Caki2 (cell line): ENCODE measurements around the gene RIC1. TPM values are rescaled to one million over a fixed set of nuclear protein-coding genes. Genes with fewer than 3 reads are reported as not detected.
"Not testable (repeated sequence)": the region's sequence is repeated elsewhere in the genome, so short reads cannot be mapped to it uniquely, and the experiment has no call there.

Experiments
- DNase-seq: peaks from one replicate; pipeline ENCODE4 v3.0.0-alpha.2; 2015; ENCODE audit warnings: low read depth
- in situ Hi-C: cut with HindIII; loops from 2 replicates; pipeline ENCODE4 v1.10.0; 2016; ENCODE audit warnings: low sequenced_read_pairs, low pct_unique_long_range_greater_than_20kb, mixed read lengths
- total RNA-seq: library from RNA; depleted of rRNA; stranded (reverse); fragments of >200 nt; shearing (Covaris generic); gene quantifications from 2 replicates; pipeline ENCODE4 v1.2.3, GENCODE V29; 2014; ENCODE audit warnings: low replicate concordance

Gene RIC1
- total RNA-seq, 1 experiment from 2014 or later = 7.4 TPM

GRCh38 chr9:5650356-5651105 is 21.6 kb downstream of the RIC1 start:
- DNase-seq = no peak
- in situ Hi-C loops = no loop called here

DNA sequence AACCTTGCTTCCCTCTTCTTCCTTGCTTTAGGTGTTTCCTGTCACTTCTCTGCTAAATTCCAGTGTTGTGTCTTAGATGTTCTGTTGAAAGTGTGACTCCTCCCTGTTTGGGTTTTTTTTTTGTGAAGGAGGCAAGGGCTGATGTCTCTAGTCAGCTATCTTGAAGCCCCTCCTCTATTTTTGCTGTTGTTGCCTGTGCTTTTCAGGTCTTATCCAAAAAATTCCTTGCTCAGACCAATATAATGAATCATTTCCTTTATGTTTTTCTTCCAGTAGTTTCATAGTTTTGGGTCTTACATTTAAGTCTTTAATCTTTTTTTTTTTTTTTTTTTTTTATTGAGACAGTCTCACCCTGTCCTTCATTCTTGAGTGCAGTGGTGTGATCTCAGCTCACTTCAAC is 22.3 kb downstream of the RIC1 start:
- in situ Hi-C loops = no loop called here
- no peak for DNase-seq

DNA sequence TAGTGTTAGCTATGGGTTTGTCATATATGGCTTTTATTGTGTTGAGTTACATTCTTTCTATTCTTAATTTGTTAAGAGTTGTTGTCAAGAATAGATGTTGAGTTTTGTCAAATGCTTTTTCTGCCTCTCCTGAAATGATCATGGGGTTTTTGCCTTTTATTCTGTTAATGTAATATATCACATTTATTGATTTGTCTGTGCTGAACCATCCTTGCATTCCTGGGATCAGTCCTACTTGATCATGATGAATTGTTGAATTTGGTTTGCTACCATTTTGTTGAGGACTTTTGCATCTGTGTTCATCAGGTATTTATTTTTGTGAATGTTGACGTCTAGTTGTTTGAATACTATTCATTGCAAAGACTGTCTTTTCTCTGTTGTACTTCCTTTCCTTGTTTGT is 23.9 kb downstream of the RIC1 start:
- in situ Hi-C loops = no loop called here
- DNase-seq = peak; percentile 6

- in situ Hi-C loops, DNase-seq: not testable (repeated sequence)
Observed at GRCh38 chr9:5662804-5663203, 33.9 kb downstream of the RIC1 start.

DNA sequence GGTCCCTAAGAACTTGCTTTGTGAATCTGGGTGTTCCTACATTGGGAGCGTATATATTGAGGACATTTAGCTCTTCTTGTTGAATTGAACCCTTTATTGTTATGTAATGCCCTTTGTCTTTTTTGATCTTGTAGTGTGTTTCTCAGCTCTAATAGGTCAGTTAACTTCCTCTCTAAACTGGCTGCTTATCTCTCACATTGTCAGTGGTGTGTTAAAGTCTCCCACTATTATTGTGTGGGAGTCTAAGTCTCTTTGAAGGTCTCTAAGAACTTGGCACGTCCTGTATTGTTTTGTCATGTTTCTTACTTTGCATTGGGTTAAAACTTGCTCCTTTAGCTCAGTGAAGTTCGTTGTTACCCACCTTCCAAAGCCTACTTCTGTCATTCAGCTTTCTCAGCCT is 36.2 kb downstream of the RIC1 start:
- DNase-seq = no peak
- in situ Hi-C loops = no loop called here

GRCh38 chr9:5667391-5667790 is 38.5 kb downstream of the RIC1 start:
- in situ Hi-C loops = no loop called here
- DNase-seq = no peak

DNA sequence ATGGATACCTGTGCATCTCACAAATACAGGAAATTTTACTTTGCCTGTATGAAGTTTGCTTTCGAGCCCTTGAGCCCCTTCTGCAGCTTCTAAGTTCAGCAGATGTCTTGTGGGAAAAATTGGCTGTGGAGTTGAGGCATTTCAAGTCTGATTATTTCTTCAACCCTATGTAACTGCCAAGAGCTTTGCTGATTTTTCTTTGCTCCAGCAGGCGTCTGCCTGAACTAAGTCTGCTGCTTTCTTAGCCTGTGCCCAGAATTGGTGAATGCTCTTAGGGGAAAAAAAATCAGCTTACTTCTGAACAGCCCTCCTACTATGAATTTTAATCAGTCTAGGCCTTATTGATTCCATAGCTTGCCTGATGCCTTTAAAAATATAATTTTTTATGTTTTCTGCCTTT is 41.2 kb downstream of the RIC1 start:
- in situ Hi-C loops = no loop called here

DNA sequence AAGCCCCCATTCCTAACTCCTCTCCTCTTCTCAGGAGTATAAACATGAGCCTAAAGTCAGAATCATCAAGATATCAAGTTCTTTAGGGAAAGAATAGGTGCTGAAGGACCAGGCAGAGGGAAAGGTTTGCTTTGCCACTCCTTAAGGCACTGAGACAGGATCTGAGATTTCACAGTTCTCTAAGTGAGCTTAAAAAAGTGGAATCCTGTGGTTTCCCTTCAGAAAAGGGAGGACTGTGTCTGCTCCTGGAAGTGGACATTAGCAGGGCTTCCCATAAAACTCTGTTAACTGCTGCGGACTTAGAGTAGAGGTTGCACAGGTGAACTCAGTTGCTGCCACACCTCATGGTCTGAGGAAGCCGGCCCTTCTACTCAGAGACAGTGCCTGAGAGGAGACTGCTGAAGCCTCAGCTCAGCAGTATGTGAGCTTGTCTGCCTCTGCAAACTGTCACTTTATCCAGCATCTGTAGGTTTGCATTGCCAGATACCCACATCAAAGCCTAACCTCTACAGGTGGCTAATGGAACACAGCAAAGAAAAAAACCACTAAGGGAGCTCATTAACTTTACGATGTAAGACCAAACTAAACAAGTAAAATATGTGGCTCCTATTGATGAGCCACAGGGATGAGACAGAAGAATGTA is 42.9 kb downstream of the RIC1 start:
- in situ Hi-C loops = no loop called here
- no peak for DNase-seq

More for the DNA sequence above, 41.2 kb downstream of the RIC1 start:
- DNase-seq = no peak

DNA sequence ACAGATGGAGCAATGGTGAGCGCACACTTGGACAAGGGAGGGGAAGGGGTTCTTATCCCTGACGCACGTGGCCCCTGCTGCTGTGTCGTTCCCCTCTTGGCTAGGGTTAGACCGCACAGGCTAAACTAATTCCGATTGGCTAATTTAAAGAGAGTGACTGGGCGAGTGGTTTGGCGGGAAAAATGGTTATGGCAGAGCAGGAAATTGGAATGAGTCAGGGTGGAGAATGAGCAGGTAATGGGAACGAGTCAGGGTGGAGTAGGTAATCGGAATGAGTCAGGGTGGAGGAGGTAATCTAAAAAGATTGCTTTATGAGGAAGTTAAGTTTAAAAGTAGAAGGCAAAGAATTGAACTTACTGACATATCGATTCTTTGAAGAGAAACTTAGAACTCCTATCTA is 46.1 kb downstream of the RIC1 start:
- DNase-seq, in situ Hi-C loops: not testable (repeated sequence)

- in situ Hi-C loops = not testable (repeated sequence)
- peak; percentile 58 for DNase-seq
Observed at GRCh38 chr9:5683591-5683990, 54.7 kb downstream of the RIC1 start.

DNA sequence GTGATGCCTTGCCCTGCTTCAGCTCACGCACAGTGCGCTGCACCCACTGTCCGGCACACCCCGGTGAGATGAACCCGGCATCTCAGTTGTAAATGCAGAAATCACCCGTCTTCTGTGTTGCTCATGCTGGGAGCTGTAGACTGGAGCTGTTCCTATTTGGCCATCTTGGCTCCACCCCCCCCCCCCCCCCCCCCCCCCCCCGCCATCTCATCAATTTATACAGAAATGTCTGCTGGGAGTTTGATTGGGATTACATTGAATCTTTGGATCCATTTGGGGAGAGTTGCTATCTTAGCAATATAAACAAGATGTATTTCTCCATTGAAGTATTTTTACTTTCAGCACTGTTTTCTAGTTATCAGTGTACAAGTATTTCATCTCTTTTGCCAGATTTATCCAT is 55.2 kb downstream of the RIC1 start:
- DNase-seq = no peak
- in situ Hi-C loops = no loop called here

DNA sequence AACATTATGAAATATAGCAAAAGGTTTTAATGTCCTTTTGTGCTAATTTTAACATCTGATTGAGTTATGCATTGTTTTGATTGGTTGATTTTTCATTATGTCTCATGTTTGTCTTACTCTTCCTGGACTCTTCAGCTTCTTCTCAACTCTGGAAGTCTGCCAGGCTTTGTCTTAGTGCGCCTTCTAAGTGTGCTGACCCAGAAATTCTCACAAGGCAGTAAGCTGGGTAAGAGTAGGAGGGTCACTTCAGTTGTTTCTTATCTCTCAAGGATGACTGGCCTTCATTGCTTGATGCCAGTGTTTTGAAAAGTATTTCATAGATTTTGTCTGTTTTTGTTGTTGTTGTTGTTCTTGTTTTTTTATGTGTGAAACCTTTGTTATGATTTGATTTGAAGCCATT is 59.2 kb downstream of the RIC1 start:
- DNase-seq = no peak
- in situ Hi-C loops = no loop called here

GRCh38 chr9:5690278-5690677 is 61.4 kb downstream of the RIC1 start:
- DNase-seq = no peak
- in situ Hi-C loops = no loop called here

GRCh38 chr9:5695860-5696259 is 67.0 kb downstream of the RIC1 start:
- in situ Hi-C loops = no loop called here
- DNase-seq = no peak

DNA sequence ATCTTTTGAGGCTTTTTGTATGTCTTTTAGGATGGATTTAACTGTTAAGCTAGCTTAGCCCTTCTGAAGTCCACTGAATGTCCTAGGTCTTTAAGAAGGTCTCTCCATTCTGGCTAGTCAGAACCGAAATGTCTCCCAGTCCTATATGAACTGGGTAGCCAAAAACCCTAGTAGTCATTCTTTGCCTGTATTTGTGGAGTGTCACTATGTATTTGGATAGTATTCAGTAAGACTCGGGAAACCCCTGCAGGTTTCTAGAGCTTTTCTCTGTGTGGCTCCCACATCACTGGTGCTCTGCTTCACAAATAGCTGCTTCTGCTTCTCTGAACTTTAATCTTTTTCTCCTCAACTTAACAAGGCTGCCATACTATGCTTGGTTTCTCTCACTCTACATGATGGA is 68.0 kb downstream of the RIC1 start:
- DNase-seq = no peak
- in situ Hi-C loops = no loop called here

DNA sequence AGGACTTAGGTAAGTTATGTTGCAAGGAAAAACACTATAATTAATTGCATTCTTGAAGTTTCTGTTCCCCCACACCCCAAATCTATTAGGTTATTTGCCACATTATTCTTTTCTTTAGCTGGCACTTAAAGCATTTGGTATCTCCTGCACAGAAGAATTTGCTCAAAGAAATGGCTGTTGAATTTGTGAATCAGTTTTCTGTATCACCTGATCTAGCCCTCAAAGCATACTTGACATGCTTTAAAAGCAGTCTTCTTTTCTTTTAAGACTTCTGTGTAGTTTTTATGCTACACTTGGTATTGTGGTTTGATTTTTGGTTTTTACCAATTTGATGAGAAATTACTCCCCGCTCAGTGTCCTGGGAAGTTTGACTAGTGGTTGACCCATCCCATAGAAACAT is 69.1 kb downstream of the RIC1 start:
- in situ Hi-C loops = no loop called here
- no peak for DNase-seq

GRCh38 chr9:5698810-5699556 is 70.1 kb downstream of the RIC1 start:
- in situ Hi-C loops = no loop called here
- no peak for DNase-seq

DNA sequence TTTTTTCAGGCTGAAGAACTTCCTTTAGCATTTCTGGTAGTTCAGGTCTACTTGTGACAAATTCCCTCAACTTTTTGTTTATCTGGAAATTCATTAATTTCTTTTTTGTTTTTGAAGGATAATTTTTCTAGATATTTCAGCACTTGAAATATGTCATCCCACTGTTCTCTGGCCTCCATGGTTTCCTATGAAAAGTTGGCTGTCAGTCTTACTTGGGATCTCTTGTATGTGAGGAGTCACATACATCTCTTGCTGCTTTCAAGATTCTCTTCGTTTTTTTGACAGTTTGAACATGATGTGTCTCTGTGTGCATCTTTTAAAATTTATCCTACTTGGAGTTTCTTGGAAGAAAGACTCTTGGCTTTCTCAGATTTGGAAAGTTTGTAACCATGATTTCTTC is 79.5 kb downstream of the RIC1 start:
- in situ Hi-C loops = no loop called here
- no peak for DNase-seq

DNA sequence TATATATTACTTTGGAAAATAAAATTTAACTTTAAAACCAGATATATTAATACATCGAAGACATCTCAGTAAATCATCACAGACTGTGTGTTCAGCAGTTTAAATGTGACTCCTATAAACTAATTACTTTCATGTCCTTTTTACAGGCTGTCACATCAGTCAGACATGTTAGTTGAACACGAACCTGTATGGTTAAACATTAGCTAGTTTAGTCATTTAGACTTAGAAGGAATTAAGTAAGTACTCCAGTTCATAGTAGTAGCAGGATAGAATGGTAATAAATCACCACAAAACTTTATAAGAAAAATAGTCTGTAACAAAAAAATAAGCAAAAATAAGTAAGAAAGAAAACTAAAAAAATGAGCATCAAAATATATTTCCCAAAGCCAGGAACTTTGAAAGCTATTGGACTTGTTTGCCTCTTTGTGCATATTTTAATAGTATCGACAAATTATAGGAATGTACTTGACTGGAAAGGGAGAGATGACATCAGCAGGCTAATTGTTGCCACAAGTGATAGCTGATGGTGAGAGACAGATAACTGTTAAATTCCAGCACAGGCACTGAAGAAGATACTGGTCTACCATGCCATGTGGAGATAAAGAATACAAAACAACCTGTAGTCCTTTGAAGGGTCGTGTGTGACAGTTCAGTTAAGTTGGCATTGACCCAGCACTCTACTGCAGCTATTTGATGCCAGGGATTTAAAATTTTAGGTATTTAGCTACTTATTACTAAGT is 83.9 kb downstream of the RIC1 start:
- peak; percentile 63 for DNase-seq
- in situ Hi-C loops = no loop called here
